Retinal pigment epithelial cell (primary cell): ENCODE data around the gene HIPK3.
"Not testable (repeated sequence)": the region's sequence is repeated elsewhere in the genome, so short reads cannot be mapped to it uniquely, and the experiment has no call there.

Source experiments
- DNase-seq: peaks from one replicate; pipeline ENCODE4 v3.0.0-alpha.2; 2010; ENCODE audit warnings: low read depth
- H3K4me3 ChIP-seq: 2 replicates; pipeline ENCODE4 v1.5.1; 2011; ENCODE audit warnings: mild to moderate bottlenecking, low read length, control low read depth, moderate library complexity
- TF ChIP-seq, protein P1 (sequence below): conservative IDR thresholded peaks from 2 replicates; pipeline ENCODE4 v1.5.1; 2011; ENCODE audit warnings: low read depth, low read length, control low read depth, inconsistent platforms

The HIPK3 gene

DNA sequence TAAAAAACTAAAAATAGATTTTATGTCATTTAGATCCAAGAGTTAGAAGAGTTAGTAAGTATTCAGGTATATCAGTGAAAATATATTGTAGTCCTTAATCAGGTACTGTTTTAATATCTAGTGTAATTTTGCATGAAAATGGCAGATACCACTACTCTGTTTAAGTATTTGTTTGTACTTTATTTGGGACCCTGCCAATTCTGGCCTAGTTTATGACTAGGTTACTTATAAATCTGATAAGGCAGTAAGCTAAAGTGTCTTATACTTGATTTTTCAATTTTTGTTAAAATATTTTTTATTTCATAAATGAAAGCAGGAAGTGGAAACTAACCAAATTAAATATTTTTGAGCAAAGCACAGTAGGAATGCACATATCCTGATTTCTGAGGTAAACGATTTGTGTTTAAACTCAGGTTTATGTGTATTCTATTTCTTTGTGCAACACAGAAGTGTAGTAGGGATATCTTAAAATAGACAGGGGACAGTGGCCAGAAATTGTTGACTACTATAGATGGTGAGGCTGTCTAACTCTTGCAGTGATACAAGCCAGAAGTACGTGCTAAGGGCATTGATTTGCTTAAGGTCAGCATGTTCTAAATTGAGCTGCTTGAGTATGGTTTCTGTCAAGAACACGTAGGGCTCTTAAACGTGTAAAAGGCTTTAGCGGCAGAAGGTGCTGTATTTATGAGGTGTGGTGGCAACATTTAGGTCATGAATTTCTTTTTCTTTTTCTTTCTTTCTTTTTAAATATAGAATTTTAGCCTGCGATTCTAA is 34.0 kb downstream of the HIPK3 start:
- H3K4me3 ChIP-seq: no peak overlapping the region
- no peak for DNase-seq
- TF ChIP-seq, protein P1, sequence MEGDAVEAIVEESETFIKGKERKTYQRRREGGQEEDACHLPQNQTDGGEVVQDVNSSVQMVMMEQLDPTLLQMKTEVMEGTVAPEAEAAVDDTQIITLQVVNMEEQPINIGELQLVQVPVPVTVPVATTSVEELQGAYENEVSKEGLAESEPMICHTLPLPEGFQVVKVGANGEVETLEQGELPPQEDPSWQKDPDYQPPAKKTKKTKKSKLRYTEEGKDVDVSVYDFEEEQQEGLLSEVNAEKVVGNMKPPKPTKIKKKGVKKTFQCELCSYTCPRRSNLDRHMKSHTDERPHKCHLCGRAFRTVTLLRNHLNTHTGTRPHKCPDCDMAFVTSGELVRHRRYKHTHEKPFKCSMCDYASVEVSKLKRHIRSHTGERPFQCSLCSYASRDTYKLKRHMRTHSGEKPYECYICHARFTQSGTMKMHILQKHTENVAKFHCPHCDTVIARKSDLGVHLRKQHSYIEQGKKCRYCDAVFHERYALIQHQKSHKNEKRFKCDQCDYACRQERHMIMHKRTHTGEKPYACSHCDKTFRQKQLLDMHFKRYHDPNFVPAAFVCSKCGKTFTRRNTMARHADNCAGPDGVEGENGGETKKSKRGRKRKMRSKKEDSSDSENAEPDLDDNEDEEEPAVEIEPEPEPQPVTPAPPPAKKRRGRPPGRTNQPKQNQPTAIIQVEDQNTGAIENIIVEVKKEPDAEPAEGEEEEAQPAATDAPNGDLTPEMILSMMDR: no peak

DNA sequence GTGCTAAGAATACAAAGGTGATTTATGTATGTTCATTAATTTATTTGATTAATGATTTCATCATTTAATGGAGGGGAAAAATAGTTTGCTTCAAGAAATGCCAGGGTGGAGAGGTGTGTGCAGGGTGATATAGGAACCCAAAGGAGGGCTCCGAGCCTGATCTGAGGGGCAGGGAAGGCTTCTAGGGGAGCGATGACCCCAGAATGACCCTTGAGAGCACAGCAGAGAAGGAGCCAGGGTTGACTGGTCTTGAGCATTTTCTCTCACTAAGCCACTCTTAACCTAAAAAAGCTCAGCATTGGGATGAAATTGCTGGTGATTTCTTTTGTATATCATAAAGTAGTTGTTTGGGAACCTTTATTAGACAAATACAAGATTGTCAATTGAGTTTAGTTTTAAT is 35.1 kb downstream of the HIPK3 start:
- no peak for DNase-seq
- H3K4me3 ChIP-seq: no peak overlapping the region
- TF ChIP-seq, protein P1: no peak

DNA sequence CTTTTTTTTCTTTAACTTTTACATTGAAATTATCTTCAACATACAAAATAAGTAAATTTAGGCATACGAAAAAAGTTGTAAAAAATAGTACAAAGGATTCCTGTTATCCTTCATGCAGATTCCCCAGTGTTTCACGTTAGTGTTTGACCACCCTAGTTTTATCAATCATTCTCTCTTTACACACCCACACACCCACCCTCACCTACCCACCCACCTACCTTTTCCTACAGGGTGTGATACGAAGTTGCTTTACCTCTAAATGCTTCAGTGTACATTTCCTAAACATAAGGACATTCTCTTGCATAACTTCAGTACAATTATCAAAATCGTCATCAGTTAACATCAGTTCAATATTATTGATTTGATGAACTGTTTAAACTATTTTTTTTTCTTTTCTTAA is 37.0 kb downstream of the HIPK3 start:
- no peak for DNase-seq
- H3K4me3 ChIP-seq: no peak overlapping the region
- TF ChIP-seq, protein P1: no peak

DNA sequence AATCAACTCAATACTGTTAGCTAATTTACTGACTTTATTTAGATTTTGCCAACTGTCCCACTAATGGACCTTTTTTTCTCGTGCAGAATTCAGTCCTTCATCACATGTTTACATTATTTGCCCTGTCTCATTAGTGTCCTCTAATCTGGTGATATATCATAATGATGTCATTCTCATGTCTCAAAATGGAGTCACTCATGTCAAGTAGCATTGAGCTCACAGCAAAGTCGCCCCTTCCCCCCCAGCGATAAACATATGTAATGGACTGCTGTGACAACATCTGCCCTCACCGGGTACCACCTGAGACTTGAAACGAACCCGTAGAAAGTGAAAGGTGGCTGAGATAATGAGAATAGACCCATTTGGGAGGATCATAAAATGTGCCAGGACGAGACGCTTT is 37.6 kb downstream of the HIPK3 start:
- no peak for DNase-seq
- TF ChIP-seq, protein P1: no peak
- no peak overlapping the region for H3K4me3 ChIP-seq

DNA sequence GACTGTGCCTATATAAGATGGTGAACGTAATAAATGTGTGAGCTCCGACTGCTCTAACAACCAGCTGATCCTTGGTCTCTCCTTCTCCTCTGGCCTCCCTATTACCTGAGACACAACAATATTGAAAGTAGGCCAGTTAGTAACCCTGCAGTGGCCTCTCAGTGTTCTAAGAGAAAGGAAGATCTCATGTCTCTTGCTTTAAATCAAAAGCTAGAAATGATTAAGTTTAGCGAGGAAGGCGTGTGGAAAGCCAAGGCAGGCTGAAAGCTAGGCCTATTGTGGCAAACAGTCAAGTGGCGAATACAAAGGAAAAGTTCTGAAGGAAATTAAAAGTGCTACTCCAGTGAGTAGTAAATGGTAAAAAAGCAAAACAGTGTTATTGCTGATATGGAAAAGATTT is 39.5 kb downstream of the HIPK3 start:
- DNase-seq: no peak
- TF ChIP-seq, protein P1: no peak

DNA sequence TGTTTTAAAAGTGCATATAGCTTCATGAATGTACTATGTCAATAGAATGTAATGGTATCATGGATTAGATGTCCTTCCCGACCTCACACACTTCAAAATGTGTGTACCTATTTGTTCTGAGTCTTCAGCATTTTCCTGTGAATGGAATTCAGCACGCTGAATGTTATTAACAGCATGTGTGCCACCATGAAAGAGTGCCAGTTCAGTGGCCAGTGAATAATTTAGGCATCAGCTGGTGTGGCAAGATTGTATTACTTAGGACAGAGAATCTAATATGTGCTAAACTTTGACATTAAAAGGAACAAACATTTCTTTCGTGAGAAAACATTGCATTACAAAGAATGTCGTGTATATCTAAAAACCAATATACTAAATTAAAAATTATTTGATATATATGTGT is 46.4 kb downstream of the HIPK3 start:
- no peak overlapping the region for H3K4me3 ChIP-seq
- TF ChIP-seq, protein P1: no peak
- no peak for DNase-seq

More for the DNA sequence above, 39.5 kb downstream of the HIPK3 start:
- H3K4me3 ChIP-seq: no peak overlapping the region

DNA sequence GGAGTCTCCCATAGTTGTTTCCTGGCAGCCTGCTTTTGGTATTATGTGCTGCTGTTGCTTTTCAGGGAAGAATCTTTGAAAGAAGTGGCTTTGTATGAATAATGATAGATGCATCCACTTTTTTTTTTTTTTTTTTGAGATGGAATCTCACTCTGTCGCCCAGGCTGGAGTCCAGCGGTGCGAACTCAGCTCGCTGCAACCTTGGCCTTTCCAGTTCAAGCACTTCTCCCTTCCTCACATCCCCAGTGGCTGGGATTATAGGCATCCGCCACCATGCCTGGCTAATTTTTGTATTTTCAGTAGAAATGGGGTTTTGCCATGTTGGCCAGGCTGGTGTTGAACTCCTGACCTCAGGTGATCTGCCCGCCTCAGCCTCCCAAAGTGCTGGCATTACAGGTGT is 49.6 kb downstream of the HIPK3 start:
- not testable (repeated sequence) for H3K4me3 ChIP-seq

More for the DNA sequence above, 49.6 kb downstream of the HIPK3 start:
- DNase-seq: not testable (repeated sequence)
